Stomach (tissue), 9 donors: ENCODE data around the gene HTT. TPM values are rescaled to one million over a fixed set of nuclear protein-coding genes. Genes with fewer than 3 reads are reported as not detected.

Source experiments
- DNase-seq, 2 donors: peaks; one replicate each; pipeline versions ENCODE4 v3.0.0 to v3.0.0-alpha.2; 2013 to 2019
- H3K27ac ChIP-seq, 5 donors: fragments of 200-600 bp in 4 of 5; sonication (generic) in 4 of 5; one replicate each; pipeline ENCODE4 v1.5.1; 2013 to 2019; ENCODE audit warnings: mild to moderate bottlenecking in 1 of 5, moderate library complexity in 1 of 5
- H3K27me3 ChIP-seq, 3 donors: fragments of 200-600 bp; sonication (generic); one replicate each; pipeline ENCODE4 v1.5.1; 2017 to 2019; ENCODE audit warnings: mixed run types in 1 of 3
- H3K36me3 ChIP-seq, 4 donors: fragments of 200-600 bp; sonication (generic); 1 replicate in 3 of 4; 2 replicates in 1 of 4; pipeline ENCODE4 v1.5.1; 2016 to 2019
- H3K4me1 ChIP-seq, 4 donors: fragments of 200-600 bp; sonication (generic); one replicate each; pipeline ENCODE4 v1.5.1; 2016 to 2019
- H3K4me3 ChIP-seq, 4 donors: fragments of 200-600 bp; sonication (generic) in 3 of 4; one replicate each; pipeline ENCODE4 v1.5.1; 2016 to 2019; ENCODE audit warnings: mild to moderate bottlenecking in 1 of 4
- H3K9me3 ChIP-seq, 4 donors: fragments of 200-600 bp; sonication (generic); one replicate each; pipeline ENCODE4 v1.5.1; 2016 to 2019
- CTCF ChIP-seq, 7 experiments: fragments of 450-650 bp in 4 of 7; fragments of 200-600 bp in 3 of 7; sonication (generic) in 3 of 7; IDR thresholded peaks; one replicate each; pipeline ENCODE4 v1.5.1; 2016 to 2019; ENCODE audit warnings: antibody characterized with exemption in 7 of 7, control low read depth in 2 of 7, mild to moderate bottlenecking in 1 of 7
- EP300 ChIP-seq: sonication (generic); formaldehyde crosslinking; IDR thresholded peaks from one replicate; pipeline ENCODE4 v1.6.1; 2017; ENCODE audit warnings: antibody characterized with exemption
- POLR2A ChIP-seq, 4 donors: fragments of 450-650 bp; IDR thresholded peaks; one replicate each; pipeline ENCODE4 v1.6.1; 2016; ENCODE audit warnings: antibody characterized with exemption in 4 of 4, control low read depth in 2 of 4, mild to moderate bottlenecking in 1 of 4, moderate library complexity in 1 of 4
- POLR2AphosphoS5 ChIP-seq, 3 donors: sonication (generic); formaldehyde crosslinking; IDR thresholded peaks; one replicate each; pipeline ENCODE4 v1.6.1; 2016; ENCODE audit warnings: antibody characterized with exemption in 3 of 3
- whole genome bisulfite sequencing, 5 donors: extraction: QIAGEN DNeasy Blood & Tissue Kit in 3 of 5; methylation state at CpG; one replicate each; pipeline versions ENCODE4 v1.1.5 to v1.1.7; 2013 to 2018; 5-methylcytosine and 5-hydroxymethylcytosine counted together
- intact Hi-C: fragments of 100-400 bp; cut with DNase I; formaldehyde crosslinking; loops from one replicate; pipeline ENCODE4 v1.15.1; 2023; ENCODE audit warnings: low total_unique reads
- polyA plus RNA-seq, 3 donors: library from polyadenylated mRNA; stranded (reverse); fragments of 200-250 nt; gene quantifications; one replicate each; pipeline ENCODE4 v1.2.3, GENCODE V29; 2013
- total RNA-seq, 5 donors: library from RNA; depleted of rRNA; stranded (reverse); fragments of >200 nt; gene quantifications; one replicate each; pipeline versions ENCODE4 v1.1.0 to v1.2.3, GENCODE V29; 2014 to 2016
- donor health status: healthy with polysubstance abuse.
- donor health status: Bipolar disorder and iron deficiency.
- donor health status: healthy.

HTT gene
- total and polyA plus RNA-seq, 8 donors: 3.4 to 95.7 (median 41.6) TPM

- H3K4me1 ChIP-seq: no peaks in the 10 kb centered on the region
- no peaks in the 10 kb centered on the region for H3K36me3 ChIP-seq
- no peak for DNase-seq
- no peaks in the 10 kb centered on the region for H3K27me3 ChIP-seq
- no peaks in the 10 kb centered on the region for H3K9me3 ChIP-seq
- H3K27ac ChIP-seq: no peak overlapping the region
- no peak overlapping the region for H3K4me3 ChIP-seq
- intact Hi-C loops: no loop called here
- TF ChIP-seq POLR2AphosphoS5 (IDR thresholded peaks at IDR 0.05): no peak
- TF ChIP-seq POLR2A (IDR thresholded peaks at IDR 0.05): no peak
- no peak for TF ChIP-seq CTCF (IDR thresholded peaks at IDR 0.05)
- no peak for TF ChIP-seq EP300
- 82 to 90% (median 88%) methylated on average over 6 of the region's 6 CpGs for WGBS, 5 donors
Measured at GRCh38 chr4:3067473-3068001, 6.9 kb upstream of the HTT start.

GRCh38 chr4:3069661-3070199 is 4.8 kb upstream of the HTT start:
- TF ChIP-seq POLR2AphosphoS5 (IDR thresholded peaks at IDR 0.05): no peak
- TF ChIP-seq EP300: no peak
- no peak for TF ChIP-seq CTCF (IDR thresholded peaks at IDR 0.05)
- TF ChIP-seq POLR2A (IDR thresholded peaks at IDR 0.05): no peak
- no peaks in the 10 kb centered on the region for H3K36me3 ChIP-seq
- 77 to 81% (median 80%) methylated on average over 16 of the region's 16 CpGs for WGBS, 5 donors
- H3K27me3 ChIP-seq: no peaks in the 10 kb centered on the region
- H3K4me3 ChIP-seq: no peak overlapping the region
- DNase-seq: no peak
- H3K4me1 ChIP-seq: peaks cover 6 to 9% (median 8%) of the 10 kb centered on the region in 4 donors
- intact Hi-C loops: no loop called here
- no peak overlapping the region for H3K27ac ChIP-seq
- no peaks in the 10 kb centered on the region for H3K9me3 ChIP-seq

GRCh38 chr4:3070709-3071500 is 3.6 kb upstream of the HTT start:
- intact Hi-C loops: no loop called here
- 69 to 83% (median 78%) methylated on average over 3 of the region's 3 CpGs for WGBS, 5 donors
- no peaks in the 10 kb centered on the region for H3K36me3 ChIP-seq

More at GRCh38 chr4:3070709-3071500, 3.6 kb upstream of the HTT start:
- Histone ChIP-seq H3K27me3 (no peaks in the 10 kb centered on the region), H3K9me3 (no peaks in the 10 kb centered on the region), H3K4me1 (peaks cover 9 to 19% (median 17%) of the 10 kb centered on the region in 4 donors), H3K4me3 (no peak overlapping the region), H3K27ac (no peak overlapping the region)
- DNase-seq: no peak
- TF ChIP-seq EP300 (no peak), CTCF (IDR thresholded peaks at IDR 0.05) (no peak), POLR2AphosphoS5 (IDR thresholded peaks at IDR 0.05) (no peak), POLR2A (IDR thresholded peaks at IDR 0.05) (no peak)
